ENCODE data around the gene PDE9A.
A peak's percentile ranks its signal among the peaks of the same experiment; 100 is the strongest.

Gene PDE9A

GRCh38 chr21:42673633-42674328 lies 20.4 kb downstream of the PDE9A start:
- no peak for DNase-seq

GRCh38 chr21:42674351-42674940 lies 21.0 kb downstream of the PDE9A start:
- no peak for DNase-seq

GRCh38 chr21:42675403-42675802 lies 22.0 kb downstream of the PDE9A start:
- no peak for DNase-seq

DNA sequence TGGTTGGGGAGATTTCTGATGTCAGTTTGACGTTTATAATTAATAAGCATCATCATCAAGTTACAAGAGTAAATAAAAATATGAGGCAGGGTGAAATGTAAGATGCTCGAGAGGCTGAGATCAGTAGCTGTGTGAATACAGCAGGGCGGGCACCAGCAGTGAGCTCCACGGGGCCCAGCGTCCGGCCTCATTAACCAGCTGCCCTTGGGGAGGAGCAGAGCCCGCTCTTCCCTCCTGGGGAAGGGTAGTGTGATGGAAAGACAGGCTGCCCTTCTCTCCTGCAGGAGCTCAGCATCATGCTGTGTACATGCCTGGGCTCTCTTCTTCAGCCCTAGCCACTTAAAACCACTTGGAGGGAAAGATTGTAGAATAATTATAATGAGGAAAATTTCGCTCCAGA lies 23.4 kb downstream of the PDE9A start:
- DNase-seq, result no peak

GRCh38 chr21:42677339-42678321 lies 24.2 kb downstream of the PDE9A start:
- no peak for DNase-seq

DNA sequence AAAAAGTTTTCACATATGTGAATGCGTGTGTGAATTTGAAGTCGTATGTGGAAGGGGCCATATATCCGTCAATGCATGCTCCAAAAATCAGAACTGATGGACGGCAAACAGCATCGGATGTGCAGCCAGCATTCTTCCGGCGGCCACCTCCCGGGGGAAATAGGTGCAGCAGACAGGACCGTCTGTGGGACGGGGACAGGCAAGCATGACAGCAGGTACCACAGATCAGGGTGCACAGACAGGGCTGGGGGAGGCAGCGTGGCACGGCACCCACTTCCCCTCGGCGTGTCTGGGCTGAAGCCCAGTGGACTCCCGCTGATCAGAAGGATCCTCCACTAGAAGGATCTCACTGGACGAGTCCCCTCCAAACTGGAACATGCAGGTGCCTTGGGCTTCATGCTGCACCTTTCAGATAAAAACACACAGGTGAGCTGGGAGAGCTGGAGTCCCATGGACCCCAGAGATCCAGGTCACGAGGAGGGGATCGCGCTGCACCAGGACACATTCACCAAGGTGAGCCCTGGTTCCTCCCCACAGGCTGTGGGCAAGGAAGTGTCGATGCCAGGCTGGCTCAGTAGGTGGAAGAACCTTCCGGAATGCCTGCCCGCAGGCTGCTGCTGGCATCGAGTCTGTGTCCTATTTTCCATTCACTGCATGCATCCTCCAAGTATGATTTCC lies 25.3 kb downstream of the PDE9A start:
- no peak for DNase-seq

DNA sequence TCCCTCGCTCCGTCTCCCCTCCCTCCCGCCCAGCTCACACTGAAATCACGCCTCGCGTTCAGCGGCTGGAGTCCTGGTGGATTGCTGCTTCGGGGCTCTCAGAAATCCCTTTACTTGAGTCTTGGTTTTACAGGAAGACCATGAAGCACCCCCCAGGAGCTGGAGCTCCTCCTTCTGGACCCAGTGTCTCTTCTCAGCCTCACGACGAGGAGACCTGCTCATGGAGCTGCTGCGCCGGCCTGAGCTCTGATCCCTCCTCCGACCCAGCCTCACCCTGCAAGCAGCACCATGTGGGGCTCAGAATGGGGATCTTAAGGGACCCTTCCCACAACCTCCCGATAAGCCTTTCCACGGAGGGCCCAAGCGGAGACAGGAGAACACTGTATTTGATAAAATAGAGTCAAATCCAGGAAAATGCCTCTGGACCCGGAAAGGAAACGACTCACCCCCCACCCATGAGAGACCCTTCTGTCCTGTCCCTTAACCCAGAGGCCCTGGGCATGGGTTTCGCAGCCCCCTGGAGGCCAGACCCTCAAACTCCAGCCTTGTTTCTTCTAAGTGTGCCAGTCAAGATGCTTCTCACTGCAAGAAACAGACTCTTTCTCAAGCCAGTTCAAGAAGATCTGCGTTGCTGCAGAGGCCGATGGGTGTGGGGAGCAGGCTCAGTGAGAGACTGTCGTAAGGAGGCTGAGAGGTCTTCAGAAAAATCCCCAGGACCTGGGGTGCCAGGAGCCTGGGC lies 26.1 kb downstream of the PDE9A start:
- no peak for DNase-seq

- no peak for DNase-seq
These were observed 26.6 kb downstream of the PDE9A start for GRCh38 chr21:42680058-42680330.

DNA sequence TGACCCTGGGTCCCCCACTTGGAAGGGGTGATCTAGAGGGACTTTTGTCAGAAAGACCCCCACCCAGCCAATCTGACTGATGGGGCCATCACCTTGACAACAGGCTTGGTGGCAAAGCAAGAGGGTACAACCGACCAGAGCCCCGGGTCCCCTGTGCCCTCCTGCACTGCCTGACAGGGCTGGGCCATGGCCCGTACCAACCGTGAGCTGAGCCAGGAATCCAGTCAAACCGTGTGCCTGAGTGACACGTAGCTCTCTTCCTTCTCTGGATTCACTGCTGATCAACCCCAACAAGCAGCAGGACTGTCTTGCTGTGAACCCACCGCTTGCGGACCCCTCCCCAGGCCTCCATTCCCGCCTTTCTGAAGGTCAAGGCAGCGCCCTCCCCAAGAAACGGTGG lies 27.0 kb downstream of the PDE9A start:
- DNase-seq, result no peak

DNA sequence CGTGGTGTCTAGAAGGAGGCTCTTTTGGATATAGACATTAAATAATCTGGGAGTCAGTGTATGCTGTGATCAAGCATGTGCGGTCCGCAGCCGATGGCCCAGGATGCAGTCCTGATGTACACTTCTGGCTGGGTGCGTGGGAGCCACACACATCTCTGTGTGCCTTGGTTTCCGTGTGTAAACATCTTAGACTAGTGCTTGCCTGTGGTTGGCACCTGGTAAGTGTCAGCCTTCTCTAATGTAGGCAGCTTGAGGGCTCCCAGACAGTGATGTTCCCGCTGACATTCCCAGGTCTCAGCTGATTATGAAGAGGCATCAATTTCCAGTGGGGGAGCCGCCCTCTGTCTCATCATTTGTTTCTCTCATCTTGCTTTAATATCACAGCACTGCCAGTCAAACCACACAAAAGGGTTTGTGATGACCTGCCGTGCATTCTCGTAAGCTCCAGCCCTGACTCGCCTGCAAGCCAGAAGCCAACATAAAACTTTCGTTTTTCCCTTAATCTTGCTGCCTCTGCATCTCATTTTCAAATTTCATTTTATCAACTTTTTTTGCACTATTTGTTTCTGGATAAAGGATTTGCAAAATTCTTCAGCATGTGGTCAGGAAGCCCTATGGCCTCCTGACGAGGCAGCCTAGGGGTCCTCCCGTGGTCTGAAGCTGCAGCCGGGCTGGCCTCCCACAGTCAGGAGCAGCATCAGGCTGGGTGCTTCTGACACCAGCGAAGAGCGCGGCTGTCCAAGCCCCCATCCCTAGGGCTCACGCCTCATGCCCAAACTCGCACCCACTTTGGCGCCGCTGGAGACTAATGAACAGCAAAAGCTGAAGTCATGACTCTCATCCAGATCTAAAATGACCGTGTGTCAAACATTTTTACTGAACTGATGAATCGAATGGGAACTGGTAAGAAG lies 28.1 kb downstream of the PDE9A start:
- DNase-seq, result peak; percentile 64

DNA sequence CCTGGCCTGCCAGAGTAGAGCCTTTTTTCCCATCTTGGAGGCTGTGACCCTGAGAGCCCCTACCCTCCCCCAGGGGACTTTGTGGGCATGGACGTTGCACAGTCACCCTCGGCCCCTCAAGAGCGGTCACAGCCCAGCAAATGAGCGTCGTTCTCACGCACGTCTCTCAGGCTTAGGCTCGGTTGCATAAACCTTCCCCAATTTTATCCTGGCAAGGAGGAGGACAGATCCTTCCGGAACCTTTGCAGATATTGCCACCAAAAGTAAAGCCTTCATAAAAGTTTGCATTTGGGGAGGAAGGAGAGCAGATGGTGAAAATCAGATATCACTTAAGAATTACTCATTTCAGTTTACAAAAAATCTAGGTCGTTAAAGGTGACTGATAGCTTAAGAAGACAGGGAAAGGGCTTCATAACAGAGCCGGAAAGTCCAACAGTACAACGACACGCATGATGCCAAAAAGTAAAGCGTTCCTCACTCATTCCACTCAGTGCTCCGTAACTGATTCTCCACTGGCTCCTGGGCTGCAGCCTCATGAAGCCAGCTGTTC lies 29.3 kb downstream of the PDE9A start:
- DNase-seq, result no peak

DNA sequence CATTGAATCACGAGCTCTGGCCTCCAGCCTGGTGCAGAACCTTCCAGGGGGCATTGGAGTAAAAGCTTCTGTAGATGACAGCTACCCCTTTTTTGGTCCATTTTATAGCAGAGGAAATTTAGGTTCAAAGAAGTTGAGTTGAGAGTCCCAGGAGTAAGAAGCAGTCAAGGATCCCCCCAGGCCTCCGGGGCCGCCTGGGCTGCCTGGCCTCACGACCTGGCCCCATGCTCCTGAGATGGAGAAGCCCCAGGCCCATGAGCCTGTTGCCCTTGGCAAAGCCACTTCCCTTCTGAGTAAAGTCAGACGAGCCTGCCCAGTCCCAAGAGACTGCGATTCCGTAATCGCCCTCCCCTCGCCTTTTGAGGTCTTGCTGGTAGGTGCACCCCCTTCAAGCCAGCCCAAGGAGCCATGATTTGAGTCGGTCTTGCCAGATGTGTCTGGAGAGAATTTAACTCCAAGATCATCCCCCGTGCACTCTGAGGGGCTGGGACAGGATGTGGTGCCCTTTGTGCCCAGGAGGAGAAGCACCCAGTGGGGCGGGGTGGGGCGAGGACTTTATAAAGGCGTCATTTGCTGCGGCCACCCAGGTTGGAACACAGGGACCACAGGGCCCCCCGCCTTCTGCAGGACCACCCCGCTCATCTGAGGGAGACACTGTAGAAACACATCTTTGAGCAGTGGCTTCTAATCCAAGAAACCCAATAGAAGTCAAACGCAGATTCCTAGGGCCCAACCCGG lies 30.1 kb downstream of the PDE9A start:
- peak; percentile 76 for DNase-seq

DNA sequence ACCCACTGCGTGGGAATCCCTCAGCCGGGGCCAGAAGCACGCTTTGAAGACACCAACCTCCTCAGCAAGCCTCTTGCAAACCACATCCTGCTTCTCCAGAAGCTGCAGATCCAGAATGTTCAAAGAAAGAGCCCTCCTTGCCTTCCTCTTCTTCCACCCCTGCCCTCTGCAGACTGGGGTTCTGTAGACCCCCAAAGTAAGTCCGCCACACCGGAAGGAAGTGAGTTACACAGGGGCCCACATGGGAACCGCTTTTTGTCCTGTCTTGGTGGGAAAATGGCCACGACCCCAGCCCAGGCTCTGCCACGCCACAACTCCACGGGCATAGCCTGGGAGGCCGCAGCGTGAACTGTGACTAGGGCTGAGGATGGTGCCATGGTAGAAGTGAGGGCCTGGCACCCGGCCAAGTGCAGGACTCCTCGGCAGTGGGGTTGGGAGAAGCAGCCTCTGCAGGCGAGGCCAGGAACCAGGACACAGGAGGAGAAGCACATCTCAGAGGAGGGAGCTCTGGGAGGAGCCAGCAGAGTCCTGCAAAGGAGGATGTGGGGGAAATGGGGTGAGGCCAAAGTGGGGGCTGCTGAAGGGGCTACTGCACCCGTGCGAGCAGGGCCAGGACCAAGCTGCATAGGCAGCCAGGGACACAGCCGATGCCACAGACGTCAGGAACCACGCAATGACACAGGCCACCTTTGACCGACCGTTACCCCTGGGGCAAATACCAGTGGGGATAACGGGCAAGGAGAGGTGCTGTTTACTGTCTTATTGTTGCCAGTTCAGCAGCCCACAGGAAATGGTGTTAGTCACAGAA lies 30.9 kb downstream of the PDE9A start:
- DNase-seq, result peak; percentile 80

DNA sequence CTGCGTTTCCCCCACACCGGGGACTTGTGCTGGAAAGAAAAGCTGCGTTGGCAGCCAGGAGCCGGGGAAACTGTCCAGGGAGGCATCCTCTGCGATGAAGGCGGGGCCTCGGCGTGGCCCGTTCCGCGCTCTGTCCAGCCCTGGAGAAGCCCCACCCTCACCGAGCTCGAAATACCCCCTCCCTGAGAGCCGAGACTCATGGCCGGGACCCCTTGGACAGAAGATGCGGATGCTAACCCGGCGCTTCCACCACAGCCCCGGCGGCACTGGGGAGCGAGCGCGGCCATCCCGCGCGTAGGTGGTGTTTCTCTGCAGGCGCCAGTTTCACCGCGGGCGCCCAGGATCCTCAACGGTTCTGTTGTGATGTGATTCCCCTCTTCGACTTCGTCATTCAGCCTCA lies 31.6 kb downstream of the PDE9A start:
- no peak for DNase-seq

- no peak for DNase-seq
These were observed 32.6 kb downstream of the PDE9A start for GRCh38 chr21:42685954-42686500.

- DNase-seq, result no peak
These were observed 34.4 kb downstream of the PDE9A start for GRCh38 chr21:42687796-42688195.

GRCh38 chr21:42688226-42688840 lies 34.9 kb downstream of the PDE9A start:
- no peak for DNase-seq

GRCh38 chr21:42688841-42689371 lies 35.5 kb downstream of the PDE9A start:
- DNase-seq, result no peak

DNA sequence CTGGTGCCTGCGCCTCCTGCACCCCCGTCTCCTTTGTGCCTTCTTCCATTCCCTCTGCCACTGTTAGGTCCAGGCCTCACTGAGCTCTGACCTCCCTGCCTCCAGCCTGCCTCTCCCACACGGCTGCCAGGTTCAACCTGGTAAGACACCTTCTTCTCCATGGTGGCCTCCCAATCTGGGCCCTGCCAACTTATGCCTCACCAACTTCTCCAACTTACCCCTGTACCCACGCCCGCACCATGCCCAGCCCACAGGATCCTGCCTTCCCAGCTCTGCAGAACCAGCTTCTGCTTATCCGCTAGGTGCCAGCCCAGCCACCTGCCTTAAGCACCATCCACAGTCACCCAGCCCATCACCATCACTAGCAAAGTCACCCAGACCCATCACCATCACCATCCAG lies 37.2 kb downstream of the PDE9A start:
- no peak for DNase-seq
